Eye (tissue), 1 donor: Measurements from ENCODE around the gene NAB1.
"Not testable (repeated sequence)": the region's sequence is repeated elsewhere in the genome, so short reads cannot be mapped to it uniquely, and the experiment has no call there.

ENCODE experiments used
- DNase-seq: peaks from one replicate; pipeline ENCODE4 v3.0.0-alpha.2; 2015

Gene NAB1

DNA sequence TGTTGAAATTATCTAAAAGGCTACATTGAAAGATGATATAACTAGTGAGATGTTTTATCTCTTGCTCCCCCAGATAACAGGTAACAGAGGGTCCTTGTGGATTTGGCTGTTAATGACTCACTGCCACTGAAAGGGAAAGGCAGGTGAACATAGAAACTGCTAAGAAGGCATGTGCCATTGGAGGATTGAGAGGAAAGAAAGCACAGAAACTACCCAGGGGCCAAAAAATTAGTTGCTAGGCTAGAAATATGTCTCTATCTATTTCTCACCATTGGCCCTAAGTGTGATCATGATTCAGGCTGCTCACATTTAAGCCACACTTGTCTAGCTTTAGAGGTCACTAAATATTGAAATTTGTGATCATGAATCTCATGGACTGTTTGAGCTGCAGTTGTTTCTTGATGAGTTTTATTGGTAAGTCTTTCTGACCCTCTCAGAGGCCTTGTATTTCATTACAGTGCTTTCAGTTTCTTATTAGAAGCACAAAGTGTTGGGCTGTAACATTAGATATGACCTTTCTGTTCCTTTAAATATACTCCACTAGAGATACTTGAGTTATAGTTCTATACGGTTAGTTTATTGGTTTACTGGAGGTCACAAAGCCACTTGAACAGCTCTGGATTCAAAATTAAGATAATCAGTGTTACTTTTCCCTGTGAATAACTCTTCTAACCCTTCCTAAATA is 26.2 kb downstream of the NAB1 start:
- DNase-seq: no peak

DNA sequence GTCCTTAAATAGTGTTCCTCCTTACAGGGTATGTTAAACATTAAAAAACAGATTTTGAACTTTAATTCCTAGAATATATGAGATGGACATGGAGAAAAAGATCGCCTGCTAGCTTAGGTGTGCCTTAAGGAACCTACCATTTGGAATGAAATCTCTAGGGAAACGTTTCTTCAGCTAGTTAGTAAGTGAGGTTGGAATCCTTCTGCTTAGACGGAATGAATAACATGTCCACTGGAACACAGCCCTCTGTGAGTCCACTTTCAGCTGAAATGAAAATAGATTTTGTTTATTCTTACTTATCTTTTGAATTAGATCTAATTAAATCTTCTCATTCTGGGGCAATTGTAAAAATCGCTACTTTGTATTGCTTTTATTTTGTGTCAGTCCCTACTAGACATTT is 28.4 kb downstream of the NAB1 start:
- DNase-seq: no peak

DNA sequence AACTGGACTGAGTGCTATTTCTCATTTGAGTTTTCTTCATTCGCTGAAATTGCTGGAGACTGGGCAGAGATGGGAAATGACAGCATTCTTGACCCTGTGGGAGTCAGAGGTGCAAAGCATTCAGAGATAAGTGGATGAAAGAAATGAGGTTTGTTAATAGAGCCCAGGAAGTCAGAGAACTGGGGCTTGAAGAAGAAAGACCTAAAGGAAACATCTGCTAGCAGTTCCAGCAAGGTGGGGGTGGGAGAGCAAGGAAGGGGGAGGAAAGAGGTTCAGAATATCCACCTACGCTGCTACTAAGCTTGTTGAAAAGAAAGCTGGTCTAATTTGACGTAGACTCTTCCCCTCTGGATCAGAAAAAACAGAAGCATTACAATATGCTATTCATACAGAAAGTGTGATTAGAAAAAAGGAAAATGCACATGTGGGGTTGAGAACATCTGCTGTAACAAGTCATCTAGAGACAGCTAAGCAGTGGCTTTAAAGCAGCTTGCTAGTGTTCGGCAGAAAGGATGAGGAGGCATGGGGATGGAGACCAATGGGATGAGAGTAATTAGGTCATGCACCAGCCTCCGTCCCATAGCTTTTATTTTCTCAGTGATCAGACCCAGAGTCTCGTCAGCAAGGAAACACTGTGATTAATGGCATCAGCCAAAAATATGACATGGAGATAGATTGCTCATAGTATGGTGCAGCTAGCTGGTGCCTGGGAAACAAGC is 29.7 kb downstream of the NAB1 start:
- DNase-seq: peak; percentile 52

DNA sequence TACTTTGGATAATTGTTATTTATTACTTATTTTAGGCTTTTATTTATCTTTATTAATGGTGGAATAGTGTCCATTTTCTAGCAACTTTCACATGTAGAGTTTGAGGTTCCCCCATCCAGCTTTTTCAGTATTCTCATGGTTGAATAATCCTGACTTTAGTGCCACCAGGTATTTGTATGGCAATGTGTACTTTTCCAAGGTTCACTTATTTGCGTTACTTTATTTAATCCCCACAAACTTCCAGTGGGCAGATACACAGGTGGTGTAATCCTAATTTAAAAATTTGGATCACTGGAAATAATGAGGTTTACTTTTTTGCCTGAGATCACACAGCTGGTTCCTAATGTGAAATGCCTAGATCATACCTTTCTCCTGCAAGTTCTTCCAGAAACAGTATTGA is 30.5 kb downstream of the NAB1 start:
- no peak for DNase-seq

GRCh38 chr2:190679813-190680591 is 31.1 kb downstream of the NAB1 start:
- DNase-seq: peak; percentile 74

DNA sequence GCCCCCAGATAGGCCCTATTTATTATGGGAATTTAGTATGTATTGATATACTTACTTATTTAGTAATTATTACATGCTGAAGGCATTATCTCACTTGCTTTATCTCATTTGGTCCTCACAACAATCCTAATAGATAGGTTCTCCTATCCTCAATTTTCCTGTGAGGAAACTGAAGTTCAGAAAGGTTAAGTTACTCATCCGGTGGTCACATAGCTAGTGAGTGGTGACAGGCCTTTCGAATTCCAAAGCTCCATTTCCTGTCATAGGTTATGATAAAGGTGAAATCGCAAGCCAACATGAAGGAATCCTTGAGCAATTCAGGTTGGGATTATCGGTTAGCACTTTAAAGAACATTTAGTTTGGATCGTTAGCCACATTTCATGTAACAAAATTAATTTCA is 33.3 kb downstream of the NAB1 start:
- no peak for DNase-seq

GRCh38 chr2:190683802-190684201 is 34.9 kb downstream of the NAB1 start:
- peak; percentile 24 for DNase-seq

GRCh38 chr2:190684931-190685330 is 36.0 kb downstream of the NAB1 start:
- no peak for DNase-seq

GRCh38 chr2:190685333-190685732 is 36.5 kb downstream of the NAB1 start:
- no peak for DNase-seq

GRCh38 chr2:190693533-190694232 is 44.8 kb downstream of the NAB1 start:
- no peak for DNase-seq

- no peak for DNase-seq
Observed at GRCh38 chr2:190694479-190694878, 45.6 kb downstream of the NAB1 start.

- no peak for DNase-seq
Observed at GRCh38 chr2:190695739-190696138, 46.9 kb downstream of the NAB1 start.

DNA sequence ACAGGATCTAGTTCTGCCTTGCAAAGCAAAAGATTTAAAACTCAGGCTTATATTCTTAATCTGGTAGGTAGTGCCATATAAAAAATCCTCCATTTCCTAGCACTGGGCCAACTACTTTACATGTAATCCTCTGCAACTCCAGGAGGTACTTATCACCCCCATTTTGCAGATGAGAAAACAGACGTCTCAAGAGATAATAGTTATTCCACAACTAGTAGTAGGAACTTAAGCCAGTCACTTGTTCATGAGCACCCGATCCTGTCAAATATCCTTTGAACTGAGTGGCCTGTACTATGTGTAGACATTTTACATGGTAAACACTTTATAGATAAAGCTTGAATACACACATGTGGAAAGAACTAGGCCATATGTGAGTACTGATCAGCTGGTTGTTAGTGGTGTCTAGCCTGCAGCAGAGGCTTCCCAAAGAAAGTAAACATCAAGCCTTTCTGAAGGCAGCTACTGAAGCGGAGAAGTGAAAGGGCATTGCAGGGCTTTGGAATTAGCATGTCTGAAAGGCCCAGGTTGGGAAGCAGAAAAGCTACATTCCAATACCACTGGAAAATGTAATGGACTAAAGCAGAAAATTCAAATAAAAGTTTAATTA is 48.0 kb downstream of the NAB1 start:
- peak; percentile 31 for DNase-seq

GRCh38 chr2:190697421-190697820 is 48.5 kb downstream of the NAB1 start:
- no peak for DNase-seq

DNA sequence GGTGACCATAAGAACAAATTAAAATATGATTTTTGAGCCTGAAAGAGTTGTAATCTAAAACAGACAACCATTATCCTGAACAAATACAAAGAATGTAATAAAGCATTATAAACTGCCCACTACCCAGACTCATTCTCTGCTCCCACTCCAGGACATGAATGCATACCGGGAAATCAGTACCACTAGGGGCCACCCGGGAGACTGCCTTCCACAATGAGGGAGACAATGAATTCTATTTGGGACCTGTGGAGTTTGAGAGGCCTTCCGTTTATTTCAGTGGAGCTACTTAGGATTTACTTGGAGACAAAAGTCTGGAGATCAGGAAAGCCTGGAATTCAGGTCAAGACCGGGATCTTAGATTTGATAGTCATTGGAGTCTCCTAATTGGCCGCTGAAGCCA is 50.0 kb downstream of the NAB1 start:
- DNase-seq: peak; percentile 23

DNA sequence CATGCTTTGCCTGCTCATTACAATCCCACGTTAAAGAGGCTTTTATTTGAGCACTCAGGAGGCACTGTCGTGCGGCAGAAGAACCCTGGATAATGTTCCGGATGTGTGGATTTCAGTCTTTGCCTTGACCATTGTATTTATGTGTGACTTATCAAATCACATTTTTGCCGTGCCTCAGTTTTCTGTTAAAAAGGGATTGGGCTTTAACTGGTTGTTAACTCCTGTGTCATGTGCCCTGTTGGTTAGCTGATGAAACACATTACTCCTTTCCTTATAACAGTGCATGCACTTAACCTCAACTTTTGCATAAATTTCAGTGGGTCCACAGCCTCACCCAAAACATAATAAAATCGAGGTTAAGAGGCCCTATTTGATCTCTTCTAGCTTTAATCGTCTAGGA is 52.7 kb downstream of the NAB1 start:
- no peak for DNase-seq

GRCh38 chr2:190705280-190705679 is 56.4 kb downstream of the NAB1 start:
- no peak for DNase-seq

DNA sequence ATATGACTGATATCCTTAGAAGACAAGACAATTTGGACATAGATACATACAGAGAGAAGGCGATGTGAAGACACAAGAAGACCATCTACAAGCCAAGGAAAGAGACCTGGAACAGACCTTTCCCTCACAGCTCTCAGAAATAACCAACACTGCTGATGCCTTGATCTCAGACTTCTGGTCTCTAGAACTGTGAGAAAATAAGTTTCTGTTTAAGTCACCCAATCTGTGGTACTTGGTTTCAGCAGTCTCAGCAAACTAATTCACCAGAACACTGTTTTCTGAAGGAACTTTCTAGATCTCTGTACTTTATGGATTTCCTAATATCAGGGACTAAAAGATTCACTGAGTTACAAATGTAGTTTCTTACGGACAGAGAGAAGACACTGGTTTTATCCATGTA is 58.8 kb downstream of the NAB1 start:
- DNase-seq: no peak

GRCh38 chr2:190708650-190709049 is 59.8 kb downstream of the NAB1 start:
- DNase-seq: not testable (repeated sequence)

- DNase-seq: no peak
Observed at GRCh38 chr2:190711069-190711468, 62.2 kb downstream of the NAB1 start.

- DNase-seq: no peak
Observed at GRCh38 chr2:190713471-190713870, 64.6 kb downstream of the NAB1 start.

GRCh38 chr2:190714958-190715357 is 66.1 kb downstream of the NAB1 start:
- no peak for DNase-seq
